ENCODE results near the gene IFIT2. TPM values are rescaled to one million over a fixed set of nuclear protein-coding genes. Genes with fewer than 3 reads are reported as not detected.

Gene IFIT2
- total RNA-seq, 6 donors from 2014 or later: 7.8 to 49.0 (median 12.0) TPM

DNA sequence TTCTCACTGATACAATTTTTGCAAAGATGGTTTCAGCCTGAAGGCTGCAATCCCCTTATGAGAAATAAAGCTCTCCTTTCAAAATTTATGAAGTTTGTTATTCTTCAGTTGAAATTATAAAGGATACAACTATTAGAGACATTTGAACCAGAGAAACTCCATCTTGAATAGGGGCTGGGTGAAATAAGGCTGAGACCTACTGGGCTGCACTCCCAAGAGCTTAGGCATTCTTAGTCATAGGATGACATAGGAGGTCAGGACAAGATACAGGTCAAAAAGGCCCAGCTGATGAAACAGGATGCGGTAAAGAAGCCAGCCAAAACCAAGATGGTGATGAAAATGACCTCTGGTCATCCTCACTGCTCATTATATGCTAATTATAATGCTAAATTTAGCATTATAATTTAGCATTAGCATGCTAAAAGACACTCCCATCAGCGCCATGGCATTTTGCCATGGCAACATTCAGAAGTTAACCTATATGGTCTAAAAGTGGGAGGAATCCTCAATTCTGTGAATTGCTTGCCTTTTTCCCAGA lies 53.6 kb downstream of the IFIT2 start:
- Histone ChIP-seq H3K36me3 (no peaks in the 10 kb centered on the region), H3K27me3 (no peaks in the 10 kb centered on the region), H3K9me3 (no peaks in the 10 kb centered on the region), H3K4me3 (no peak overlapping the region), H3K27ac (no peak overlapping the region), H3K4me1 (peaks cover 12 to 22% (median 20%) of the 10 kb centered on the region in 4 donors)
- 90 to 96% methylated on average over 2 of the region's 2 CpGs for WGBS, 2 donors
- no peak for DNase-seq
- TF ChIP-seq POLR2A (IDR thresholded peaks at IDR 0.05): no peak
- TF ChIP-seq POLR2AphosphoS5 (IDR thresholded peaks at IDR 0.05): no peak
- TF ChIP-seq, protein P1, sequence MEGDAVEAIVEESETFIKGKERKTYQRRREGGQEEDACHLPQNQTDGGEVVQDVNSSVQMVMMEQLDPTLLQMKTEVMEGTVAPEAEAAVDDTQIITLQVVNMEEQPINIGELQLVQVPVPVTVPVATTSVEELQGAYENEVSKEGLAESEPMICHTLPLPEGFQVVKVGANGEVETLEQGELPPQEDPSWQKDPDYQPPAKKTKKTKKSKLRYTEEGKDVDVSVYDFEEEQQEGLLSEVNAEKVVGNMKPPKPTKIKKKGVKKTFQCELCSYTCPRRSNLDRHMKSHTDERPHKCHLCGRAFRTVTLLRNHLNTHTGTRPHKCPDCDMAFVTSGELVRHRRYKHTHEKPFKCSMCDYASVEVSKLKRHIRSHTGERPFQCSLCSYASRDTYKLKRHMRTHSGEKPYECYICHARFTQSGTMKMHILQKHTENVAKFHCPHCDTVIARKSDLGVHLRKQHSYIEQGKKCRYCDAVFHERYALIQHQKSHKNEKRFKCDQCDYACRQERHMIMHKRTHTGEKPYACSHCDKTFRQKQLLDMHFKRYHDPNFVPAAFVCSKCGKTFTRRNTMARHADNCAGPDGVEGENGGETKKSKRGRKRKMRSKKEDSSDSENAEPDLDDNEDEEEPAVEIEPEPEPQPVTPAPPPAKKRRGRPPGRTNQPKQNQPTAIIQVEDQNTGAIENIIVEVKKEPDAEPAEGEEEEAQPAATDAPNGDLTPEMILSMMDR (IDR thresholded peaks at IDR 0.05): no peak
- no peak for TF ChIP-seq EP300 (IDR thresholded peaks at IDR 0.05)
- no peak for ATAC-seq (ENCODE audit: low FRiP score in 2 of 2)

DNA sequence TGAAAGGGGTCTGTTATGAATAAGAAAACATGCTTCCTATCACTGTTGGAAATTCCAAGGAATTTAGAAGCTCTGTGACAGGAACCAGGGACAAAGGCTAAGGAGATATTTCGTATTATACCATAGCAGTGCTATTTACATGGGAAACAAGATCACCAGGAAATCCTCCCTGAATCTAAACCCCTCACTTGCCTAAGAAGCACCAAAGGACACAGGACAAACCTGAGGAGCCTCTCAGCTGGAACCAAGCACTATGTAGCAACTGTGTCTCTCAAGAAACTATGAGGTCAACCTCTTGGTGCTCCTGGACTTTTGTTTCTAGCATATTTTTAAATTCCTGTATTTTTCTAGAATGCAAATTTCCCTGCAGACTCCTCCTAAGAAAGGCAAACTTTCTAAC lies 55.2 kb downstream of the IFIT2 start:
- DNase-seq (no peak), ATAC-seq (ENCODE audit: low FRiP score in 2 of 2) (no peak)
- TF ChIP-seq POLR2AphosphoS5 (IDR thresholded peaks at IDR 0.05): no peak
- TF ChIP-seq POLR2A (IDR thresholded peaks at IDR 0.05): no peak
- TF ChIP-seq EP300 (IDR thresholded peaks at IDR 0.05): no peak
- TF ChIP-seq, protein P1 (IDR thresholded peaks at IDR 0.05): no peak
- H3K27ac ChIP-seq: no peak overlapping the region
- H3K27me3 ChIP-seq: no peaks in the 10 kb centered on the region
- peaks cover 0 to 10% (median 4%) of the 10 kb centered on the region in 4 donors for H3K4me1 ChIP-seq
- H3K9me3 ChIP-seq: no peaks in the 10 kb centered on the region
- no peak overlapping the region for H3K4me3 ChIP-seq
- 75 to 82% methylated on average over 1 of the region's 1 CpG for WGBS, 2 donors
- H3K36me3 ChIP-seq: no peaks in the 10 kb centered on the region

DNA sequence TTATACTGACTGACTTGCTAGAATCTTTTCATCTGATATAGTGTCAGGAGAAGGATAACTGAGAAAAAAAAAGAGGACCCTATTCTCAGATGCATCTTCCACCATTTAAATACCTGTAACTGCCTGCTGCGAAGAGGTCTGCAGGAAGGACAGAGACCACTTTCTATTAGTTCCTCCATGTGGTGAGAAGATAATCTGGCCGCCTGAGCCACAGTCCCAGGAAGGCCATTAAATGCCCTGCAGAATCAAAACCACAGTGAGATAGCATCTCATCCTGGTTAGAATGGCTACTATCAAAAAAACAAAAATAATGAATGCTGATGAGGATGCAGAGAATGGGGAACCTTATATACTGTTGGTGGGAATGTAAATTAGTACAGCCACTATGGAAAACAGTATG lies 56.1 kb downstream of the IFIT2 start:
- Histone ChIP-seq H3K4me1 (peaks cover 0 to under 1% (median 0%) of the 10 kb centered on the region in 4 donors), H3K9me3 (no peaks in the 10 kb centered on the region), H3K36me3 (no peaks in the 10 kb centered on the region), H3K4me3 (no peak overlapping the region), H3K27ac (no peak overlapping the region), H3K27me3 (no peaks in the 10 kb centered on the region)
- TF ChIP-seq POLR2A (IDR thresholded peaks at IDR 0.05): no peak
- TF ChIP-seq, protein P1 (IDR thresholded peaks at IDR 0.05): no peak
- no peak for TF ChIP-seq EP300 (IDR thresholded peaks at IDR 0.05)
- TF ChIP-seq POLR2AphosphoS5 (IDR thresholded peaks at IDR 0.05): no peak
- ATAC-seq (ENCODE audit: low FRiP score in 2 of 2) (no peak), DNase-seq (no peak)
- WGBS, 2 donors: 72 to 80% methylated on average over 2 of the region's 2 CpGs

Other genes with a start within 250 kb of the IFIT2 start
- gene CH25H, start 94.7 kb upstream of the IFIT2 start, total RNA-seq: 10 to 100 TPM in 2 of 6 donors, 1 to 10 TPM in 4; 3.4 to 12.0 (median 6.8) TPM
- gene LIPA, start 50.3 kb upstream of the IFIT2 start, total RNA-seq: 100 to 1,000 TPM in 2 of 6 donors, 10 to 100 TPM in 4; 28.5 to 129 (median 70.6) TPM
- 10 to 100 TPM; 27.2 to 81.9 (median 33.8) TPM for gene IFIT3, start 26.0 kb downstream of the IFIT2 start, total RNA-seq
- under 1 TPM in 2 of 6 donors, not detected in 4; 0.20 to 0.59 TPM for gene IFIT1B, start 76.0 kb downstream of the IFIT2 start, total RNA-seq
- 10 to 100 TPM in 5 of 6 donors, 1 to 10 TPM in 1; 9.8 to 54.9 (median 18.1) TPM for gene IFIT1, start 90.6 kb downstream of the IFIT2 start, total RNA-seq
- 10 to 100 TPM in 5 of 6 donors, 1 to 10 TPM in 1; 6.5 to 30.8 (median 20.6) TPM for gene IFIT5, start 112.5 kb downstream of the IFIT2 start, total RNA-seq
- 1 to 10 TPM; 1.3 to 4.4 (median 3.5) TPM for gene SLC16A12, start 233.5 kb downstream of the IFIT2 start, total RNA-seq